Measurements from ENCODE around the gene TMEM208. TPM values are rescaled to one million over a fixed set of nuclear protein-coding genes. Genes with fewer than 3 reads are reported as not detected.

Gene TMEM208
- total and polyA plus RNA-seq, 2 of the 13 experiments (the other 11 are each of a cell fraction or from before 2014, with no cell fraction given): 58.8 to 72.9 TPM

DNA sequence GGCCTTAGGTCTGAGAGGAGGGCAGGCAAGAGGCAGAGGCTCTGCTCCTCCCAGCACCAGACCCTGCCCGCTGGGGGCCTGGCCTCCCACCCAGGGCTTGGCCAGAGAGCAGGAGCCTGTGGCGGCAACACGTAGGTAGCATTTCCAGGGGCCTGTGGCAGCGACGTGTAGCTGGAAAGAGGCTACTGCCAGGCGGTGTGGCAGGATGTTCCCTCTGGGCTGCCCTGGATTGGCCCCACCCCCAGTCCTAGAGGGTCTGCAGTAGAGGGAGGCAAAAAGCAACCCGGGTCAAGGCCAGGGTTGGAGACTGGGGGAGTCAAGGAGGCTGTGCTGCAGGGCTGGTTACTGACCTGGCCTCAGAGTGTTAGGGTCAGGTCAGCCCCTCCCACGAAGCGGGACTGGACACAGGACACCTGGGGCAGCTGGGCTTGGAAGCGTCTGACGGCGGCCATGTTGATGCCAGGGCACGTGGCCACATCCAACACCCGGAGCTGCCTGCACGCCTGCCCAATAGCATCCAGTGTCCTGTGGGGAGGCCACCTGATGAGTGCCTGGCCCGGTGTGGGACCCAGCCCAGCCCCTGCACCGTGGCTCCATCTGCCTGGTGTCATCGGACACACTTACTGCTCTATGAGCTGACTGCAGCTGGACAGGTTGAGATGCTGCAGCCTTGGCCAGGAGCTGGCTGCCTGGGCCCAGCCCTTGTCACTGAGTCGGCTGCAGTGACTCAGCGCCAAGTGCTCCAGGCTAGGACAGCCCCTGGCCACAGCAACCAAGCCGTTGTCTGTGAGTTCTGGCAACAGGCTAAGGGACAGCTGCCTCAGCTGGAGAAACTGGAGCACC, 19.5 kb upstream of the TMEM208 start (continued):
- TF ChIP-seq, protein P1, sequence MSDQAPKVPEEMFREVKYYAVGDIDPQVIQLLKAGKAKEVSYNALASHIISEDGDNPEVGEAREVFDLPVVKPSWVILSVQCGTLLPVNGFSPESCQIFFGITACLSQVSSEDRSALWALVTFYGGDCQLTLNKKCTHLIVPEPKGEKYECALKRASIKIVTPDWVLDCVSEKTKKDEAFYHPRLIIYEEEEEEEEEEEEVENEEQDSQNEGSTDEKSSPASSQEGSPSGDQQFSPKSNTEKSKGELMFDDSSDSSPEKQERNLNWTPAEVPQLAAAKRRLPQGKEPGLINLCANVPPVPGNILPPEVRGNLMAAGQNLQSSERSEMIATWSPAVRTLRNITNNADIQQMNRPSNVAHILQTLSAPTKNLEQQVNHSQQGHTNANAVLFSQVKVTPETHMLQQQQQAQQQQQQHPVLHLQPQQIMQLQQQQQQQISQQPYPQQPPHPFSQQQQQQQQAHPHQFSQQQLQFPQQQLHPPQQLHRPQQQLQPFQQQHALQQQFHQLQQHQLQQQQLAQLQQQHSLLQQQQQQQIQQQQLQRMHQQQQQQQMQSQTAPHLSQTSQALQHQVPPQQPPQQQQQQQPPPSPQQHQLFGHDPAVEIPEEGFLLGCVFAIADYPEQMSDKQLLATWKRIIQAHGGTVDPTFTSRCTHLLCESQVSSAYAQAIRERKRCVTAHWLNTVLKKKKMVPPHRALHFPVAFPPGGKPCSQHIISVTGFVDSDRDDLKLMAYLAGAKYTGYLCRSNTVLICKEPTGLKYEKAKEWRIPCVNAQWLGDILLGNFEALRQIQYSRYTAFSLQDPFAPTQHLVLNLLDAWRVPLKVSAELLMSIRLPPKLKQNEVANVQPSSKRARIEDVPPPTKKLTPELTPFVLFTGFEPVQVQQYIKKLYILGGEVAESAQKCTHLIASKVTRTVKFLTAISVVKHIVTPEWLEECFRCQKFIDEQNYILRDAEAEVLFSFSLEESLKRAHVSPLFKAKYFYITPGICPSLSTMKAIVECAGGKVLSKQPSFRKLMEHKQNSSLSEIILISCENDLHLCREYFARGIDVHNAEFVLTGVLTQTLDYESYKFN (CRISPR knock-in tag; conservative IDR thresholded peaks at IDR 0.05): no peak
- TF ChIP-seq DPF2 (CRISPR knock-in tag; IDR thresholded peaks at IDR 0.05; ENCODE audit: borderline replicate concordance, low read depth) (no peak), ZFAT (CRISPR knock-in tag; conservative IDR thresholded peaks at IDR 0.05) (no peak), KLF13 (CRISPR knock-in tag; IDR thresholded peaks at IDR 0.05) (no peak; the same call in 1 of the 2 replicates), SMAD9 (CRISPR knock-in tag; IDR thresholded peaks at IDR 0.05) (no peak), ZNF256 (CRISPR knock-in tag; conservative IDR thresholded peaks at IDR 0.05) (no peak; the same call in 1 of the 2 replicates), ZBTB37 (CRISPR knock-in tag; IDR thresholded peaks at IDR 0.05) (no peak), KDM3A (CRISPR knock-in tag; IDR thresholded peaks at IDR 0.05; ENCODE audit: low read depth) (no peak), MTA1 (CRISPR knock-in tag; IDR thresholded peaks at IDR 0.05; ENCODE audit: borderline replicate concordance) (no peak), HDAC1 (CRISPR knock-in tag; IDR thresholded peaks at IDR 0.05) (0 out of 2 replicates have a peak, but pooled peaks have one; percentile 28), ZNF616 (CRISPR knock-in tag; IDR thresholded peaks at IDR 0.05; ENCODE audit: low read depth) (no peak), NFE2 (CRISPR knock-in tag; IDR thresholded peaks at IDR 0.05) (peak; percentile 75; the same call in 1 of the 2 replicates), AGO1 (IDR thresholded peaks at IDR 0.05; ENCODE audit: low read depth, low read length, poor library complexity, severe bottlenecking) (peak; percentile 81)
- TF ChIP-seq, protein P2, sequence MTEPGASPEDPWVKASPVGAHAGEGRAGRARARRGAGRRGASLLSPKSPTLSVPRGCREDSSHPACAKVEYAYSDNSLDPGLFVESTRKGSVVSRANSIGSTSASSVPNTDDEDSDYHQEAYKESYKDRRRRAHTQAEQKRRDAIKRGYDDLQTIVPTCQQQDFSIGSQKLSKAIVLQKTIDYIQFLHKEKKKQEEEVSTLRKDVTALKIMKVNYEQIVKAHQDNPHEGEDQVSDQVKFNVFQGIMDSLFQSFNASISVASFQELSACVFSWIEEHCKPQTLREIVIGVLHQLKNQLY (CRISPR knock-in tag; IDR thresholded peaks at IDR 0.05): peak; percentile 15; the same call in 1 of the 2 replicates
- TF ChIP-seq, protein P3, sequence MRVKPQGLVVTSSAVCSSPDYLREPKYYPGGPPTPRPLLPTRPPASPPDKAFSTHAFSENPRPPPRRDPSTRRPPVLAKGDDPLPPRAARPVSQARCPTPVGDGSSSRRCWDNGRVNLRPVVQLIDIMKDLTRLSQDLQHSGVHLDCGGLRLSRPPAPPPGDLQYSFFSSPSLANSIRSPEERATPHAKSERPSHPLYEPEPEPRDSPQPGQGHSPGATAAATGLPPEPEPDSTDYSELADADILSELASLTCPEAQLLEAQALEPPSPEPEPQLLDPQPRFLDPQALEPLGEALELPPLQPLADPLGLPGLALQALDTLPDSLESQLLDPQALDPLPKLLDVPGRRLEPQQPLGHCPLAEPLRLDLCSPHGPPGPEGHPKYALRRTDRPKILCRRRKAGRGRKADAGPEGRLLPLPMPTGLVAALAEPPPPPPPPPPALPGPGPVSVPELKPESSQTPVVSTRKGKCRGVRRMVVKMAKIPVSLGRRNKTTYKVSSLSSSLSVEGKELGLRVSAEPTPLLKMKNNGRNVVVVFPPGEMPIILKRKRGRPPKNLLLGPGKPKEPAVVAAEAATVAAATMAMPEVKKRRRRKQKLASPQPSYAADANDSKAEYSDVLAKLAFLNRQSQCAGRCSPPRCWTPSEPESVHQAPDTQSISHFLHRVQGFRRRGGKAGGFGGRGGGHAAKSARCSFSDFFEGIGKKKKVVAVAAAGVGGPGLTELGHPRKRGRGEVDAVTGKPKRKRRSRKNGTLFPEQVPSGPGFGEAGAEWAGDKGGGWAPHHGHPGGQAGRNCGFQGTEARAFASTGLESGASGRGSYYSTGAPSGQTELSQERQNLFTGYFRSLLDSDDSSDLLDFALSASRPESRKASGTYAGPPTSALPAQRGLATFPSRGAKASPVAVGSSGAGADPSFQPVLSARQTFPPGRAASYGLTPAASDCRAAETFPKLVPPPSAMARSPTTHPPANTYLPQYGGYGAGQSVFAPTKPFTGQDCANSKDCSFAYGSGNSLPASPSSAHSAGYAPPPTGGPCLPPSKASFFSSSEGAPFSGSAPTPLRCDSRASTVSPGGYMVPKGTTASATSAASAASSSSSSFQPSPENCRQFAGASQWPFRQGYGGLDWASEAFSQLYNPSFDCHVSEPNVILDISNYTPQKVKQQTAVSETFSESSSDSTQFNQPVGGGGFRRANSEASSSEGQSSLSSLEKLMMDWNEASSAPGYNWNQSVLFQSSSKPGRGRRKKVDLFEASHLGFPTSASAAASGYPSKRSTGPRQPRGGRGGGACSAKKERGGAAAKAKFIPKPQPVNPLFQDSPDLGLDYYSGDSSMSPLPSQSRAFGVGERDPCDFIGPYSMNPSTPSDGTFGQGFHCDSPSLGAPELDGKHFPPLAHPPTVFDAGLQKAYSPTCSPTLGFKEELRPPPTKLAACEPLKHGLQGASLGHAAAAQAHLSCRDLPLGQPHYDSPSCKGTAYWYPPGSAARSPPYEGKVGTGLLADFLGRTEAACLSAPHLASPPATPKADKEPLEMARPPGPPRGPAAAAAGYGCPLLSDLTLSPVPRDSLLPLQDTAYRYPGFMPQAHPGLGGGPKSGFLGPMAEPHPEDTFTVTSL (CRISPR knock-in tag; IDR thresholded peaks at IDR 0.05; ENCODE audit: borderline replicate concordance): 0 out of 2 replicates have a peak, but pooled peaks have one; percentile 27

Data from HepG2 (cell line).